Activated CD4-positive, alpha-beta T cell treated with anti-CD3 and anti-CD28 coated beads, Interleukin-2, amount 50 U/mL, for 24 hours (primary cell): ENCODE data around the gene DCDC2C.

Experiments used
- DNase-seq, 2 donors: peaks; one replicate each; pipeline ENCODE4 v3.0.0-alpha.2; 2020; ENCODE audit warnings: low read depth in 1 of 2, low spot score in 1 of 2

The DCDC2C gene

GRCh38 chr2:3672861-3673678 lies 30.3 kb upstream of the DCDC2C start:
- no peak for DNase-seq

- DNase-seq: no peak
Observed at GRCh38 chr2:3674066-3674845, 29.1 kb upstream of the DCDC2C start.

GRCh38 chr2:3675687-3676086 lies 27.7 kb upstream of the DCDC2C start:
- no peak for DNase-seq

- DNase-seq: no peak
Observed at GRCh38 chr2:3677436-3677835, 25.9 kb upstream of the DCDC2C start.

- DNase-seq: no peak
Observed at GRCh38 chr2:3678212-3678611, 25.2 kb upstream of the DCDC2C start.

GRCh38 chr2:3679180-3679579 lies 24.2 kb upstream of the DCDC2C start:
- no peak for DNase-seq

- DNase-seq: no peak
Observed at GRCh38 chr2:3679616-3680393, 23.6 kb upstream of the DCDC2C start.

GRCh38 chr2:3680548-3681345 lies 22.6 kb upstream of the DCDC2C start:
- DNase-seq: no peak

GRCh38 chr2:3681625-3682024 lies 21.8 kb upstream of the DCDC2C start:
- no peak for DNase-seq

- DNase-seq: no peak
Observed at GRCh38 chr2:3682811-3683210, 20.6 kb upstream of the DCDC2C start.

- DNase-seq: no peak
Observed at GRCh38 chr2:3683748-3684454, 19.5 kb upstream of the DCDC2C start.

GRCh38 chr2:3689998-3690748 lies 13.2 kb upstream of the DCDC2C start:
- DNase-seq: no peak

GRCh38 chr2:3692375-3692774 lies 11.0 kb upstream of the DCDC2C start:
- no peak for DNase-seq

GRCh38 chr2:3696545-3696944 lies 6.8 kb upstream of the DCDC2C start:
- DNase-seq: no peak

- no peak for DNase-seq
Observed at GRCh38 chr2:3701071-3701470, 2.3 kb upstream of the DCDC2C start.

- no peak for DNase-seq
Observed at GRCh38 chr2:3703757-3704355, 481 bp downstream of the DCDC2C start.

GRCh38 chr2:3704692-3705091 lies 1.3 kb downstream of the DCDC2C start:
- no peak for DNase-seq

GRCh38 chr2:3705782-3706181 lies 2.4 kb downstream of the DCDC2C start:
- DNase-seq: no peak

- no peak for DNase-seq
Observed at GRCh38 chr2:3706892-3707291, 3.5 kb downstream of the DCDC2C start.
